ENCODE results near the gene CTRB1. TPM values are rescaled to one million over a fixed set of nuclear protein-coding genes. Genes with fewer than 3 reads are reported as not detected.

The CTRB1 gene
- total and polyA plus RNA-seq, 2 of the 13 experiments (the other 11 are each of a cell fraction or from before 2014, with no cell fraction given), result not detected

- 0 out of 2 replicates have a peak, but pooled peaks have one; percentile 28 for TF ChIP-seq HDAC2 (CRISPR knock-in tag; IDR thresholded peaks at IDR 0.05)
Measured at GRCh38 chr16:75260851-75261589, 42.2 kb downstream of the CTRB1 start (continued).

GRCh38 chr16:75261590-75262078, 42.8 kb downstream of the CTRB1 start:
- in situ Hi-C loops (cut with HindIII; ENCODE audit: extremely low pct_ligation_motif_present, low pct_unique_long_range_greater_than_20kb), result no loop called here
- H3K79me2 ChIP-seq (ENCODE audit: insufficient read depth, low read length), result peaks cover 85% of the 10 kb centered on the region
- peak overlapping the region; percentile 61 for H3K27ac ChIP-seq (ENCODE audit: extremely low read length, insufficient read depth, low read length)
- no peak for FAIRE-seq
- peak overlapping the region; percentile 48 for H3K9ac ChIP-seq (ENCODE audit: insufficient read depth, low read depth, low read length)
- H3K4me2 ChIP-seq (ENCODE audit: low read depth, low read length), result peak overlapping the region; percentile 98
- CTCF ChIA-PET (ENCODE audit: low intra/inter-chr PET ratio, low total read pairs), result no interaction called here
- WGBS (ENCODE audit: low lambda C conversion rate), result 71% methylated on average over 1 of the region's 3 CpGs
- intact Hi-C loops (cut with micrococcal nuclease; ENCODE audit: unreplicated experiment), result loop anchor here (1.0 to 5.0 kb wide), 3 partner anchors 23 to 201 kb away; partner anchors contain the start of gene TMEM170A
- no peaks in the 10 kb centered on the region for H3K9me3 ChIP-seq (ENCODE audit: low read length)
- peaks cover 54% of the 10 kb centered on the region for H4K20me1 ChIP-seq (ENCODE audit: insufficient read depth, low read length)
- peaks cover 4 to 5% of the 10 kb centered on the region in 2 experiments; a peak in 1 of 5 replicates for H3K36me3 ChIP-seq (replicated peaks in 1 of 2; ENCODE audit: control insufficient read depth in 1 of 2, insufficient read depth in 2 of 2, low read length in 2 of 2)
- no peaks in the 10 kb centered on the region for H3K27me3 ChIP-seq (ENCODE audit: control insufficient read depth in 1 of 2, insufficient read depth in 2 of 2, low read length in 2 of 2)
- no TSS peak for BruUV-seq (replicated peaks)
- 0 out of 3 replicates have a peak, but pooled peaks have one; percentile 4 for ATAC-seq
- POLR2A ChIA-PET, result interaction anchor here (1.1 to 9.3 kb wide), 7 partner anchors 10 to 172 kb away, joined by 7 to 151 read pairs (median 19); partner anchors contain the start of genes BCAR1 and CFDP1
- peak overlapping the region in 1 of 3 experiments; percentile 96; a peak in 2 of 6 replicates for H3K4me3 ChIP-seq (replicated peaks in 1 of 3; ENCODE audit: insufficient read depth in 1 of 3, low read depth in 2 of 3, low read length in 3 of 3)
- no peak for DNase-seq (ENCODE audit: low spot score)
- no peak overlapping the region for H2AFZ ChIP-seq (ENCODE audit: low read length)
- H3K4me1 ChIP-seq (ENCODE audit: insufficient read depth, low read length), result peaks cover 76% of the 10 kb centered on the region
- TF ChIP-seq SIX4 (CRISPR knock-in tag; IDR thresholded peaks at IDR 0.05) (peak; percentile 6; the same call in 1 of the 2 replicates), ZNF224 (CRISPR knock-in tag; IDR thresholded peaks at IDR 0.05) (peak; percentile 61; the same call in 1 of the 2 replicates), ZNF83 (CRISPR knock-in tag; IDR thresholded peaks at IDR 0.05; ENCODE audit: borderline replicate concordance) (0 out of 2 replicates have a peak, but pooled peaks have one; percentile 24), AGO1 (IDR thresholded peaks at IDR 0.05; ENCODE audit: low read depth, low read length, poor library complexity, severe bottlenecking) (peak; percentile 28), ZNF343 (CRISPR knock-in tag; IDR thresholded peaks at IDR 0.05) (0 out of 2 replicates have a peak, but pooled peaks have one; percentile 20), KAT2B (IDR thresholded peaks at IDR 0.05; ENCODE audit: borderline replicate concordance, low read depth, low read length) (no peak), THAP9 (CRISPR knock-in tag; IDR thresholded peaks at IDR 0.05; ENCODE audit: borderline replicate concordance) (peak; percentile 51; the same call in 1 of the 2 replicates), AGO2 (optimal IDR thresholded peaks at IDR 0.05; ENCODE audit: low read depth, low read length) (peak; percentile 85), CHCHD3 (CRISPR knock-in tag; IDR thresholded peaks at IDR 0.05) (0 out of 2 replicates have a peak, but pooled peaks have one; percentile 35), NONO (IDR thresholded peaks at IDR 0.05) (no peak), NONO (CRISPR knock-in tag; conservative IDR thresholded peaks at IDR 0.05) (no peak), ZNF629 (CRISPR knock-in tag; conservative IDR thresholded peaks at IDR 0.05) (peak; percentile 15; the same call in 1 of the 2 replicates), RBFOX2 (IDR thresholded peaks at IDR 0.05; ENCODE audit: low read depth, low read length) (peak; percentile 8), MEIS1 (CRISPR knock-in tag; IDR thresholded peaks at IDR 0.05; ENCODE audit: borderline replicate concordance) (0 out of 2 replicates have a peak, but pooled peaks have one; percentile 16), HIC2 (CRISPR knock-in tag; IDR thresholded peaks at IDR 0.05; ENCODE audit: low read depth) (0 out of 2 replicates have a peak, but pooled peaks have one; percentile 30), ZNF709 (CRISPR knock-in tag; IDR thresholded peaks at IDR 0.05) (no peak)
